Dendritic cell treated with granulocyte-macrophage colony-stimulating factor and Interleukin-4, amounts not matched to agents 40 ng/mL and 50 ng/mL, for 4 days (primary cell): Measurements from ENCODE around the gene PITRM1.
A peak's percentile ranks its signal among the peaks of the same experiment; 100 is the strongest.

Experiments used
- H3K27ac Mint-ChIP-seq: one replicate; pipeline ENCODE4 v1.8.0; 2022; ENCODE audit warnings: mild to moderate bottlenecking, mixed read lengths
- H3K27me3 Mint-ChIP-seq: one replicate; pipeline ENCODE4 v1.8.0; 2022; ENCODE audit warnings: mild to moderate bottlenecking, mixed read lengths
- H3K36me3 Mint-ChIP-seq: one replicate; pipeline ENCODE4 v1.8.0; 2022; ENCODE audit warnings: low read depth, mixed read lengths
- H3K4me1 Mint-ChIP-seq: one replicate; pipeline ENCODE4 v1.8.0; 2022; ENCODE audit warnings: low read depth, mixed read lengths
- H3K4me3 Mint-ChIP-seq: one replicate; pipeline ENCODE4 v1.8.0; 2022; ENCODE audit warnings: mild to moderate bottlenecking, moderate library complexity, mixed read lengths
- H3K9me3 Mint-ChIP-seq: one replicate; pipeline ENCODE4 v1.8.0; 2022; ENCODE audit warnings: mixed read lengths
- intact Hi-C: fragments of 100-400 bp; cut with micrococcal nuclease; formaldehyde crosslinking; loops from one replicate; pipeline ENCODE4 v1.15.0; 2022

Gene PITRM1

GRCh38 chr10:3095373-3096139, 77.0 kb downstream of the PITRM1 start:
- peak overlapping the region; percentile 51 for H3K4me3 Mint-ChIP-seq
- peaks cover 68% of the 10 kb centered on the region for H3K36me3 Mint-ChIP-seq
- intact Hi-C loops: loop anchor here (1.0 kb wide), 1 partner anchor 27 kb away; no protein-coding TSS in a partner anchor
- H3K9me3 Mint-ChIP-seq: no peaks in the 10 kb centered on the region
- no peaks in the 10 kb centered on the region for H3K27me3 Mint-ChIP-seq
- H3K27ac Mint-ChIP-seq: peak overlapping the region; percentile 83
- H3K4me1 Mint-ChIP-seq: peaks cover 69% of the 10 kb centered on the region

- Mint-ChIP-seq H3K27ac (peak overlapping the region; percentile 83), H3K27me3 (no peaks in the 10 kb centered on the region), H3K4me3 (no peak overlapping the region), H3K36me3 (peaks cover 68% of the 10 kb centered on the region), H3K4me1 (peaks cover 66% of the 10 kb centered on the region), H3K9me3 (no peaks in the 10 kb centered on the region)
- intact Hi-C loops: loop anchor here (1.0 kb wide), 1 partner anchor 26 kb away; no protein-coding TSS in a partner anchor
Measured at GRCh38 chr10:3094609-3095036, 78.0 kb downstream of the PITRM1 start.

- H3K27ac Mint-ChIP-seq: peak overlapping the region; percentile 83
- H3K27me3 Mint-ChIP-seq: no peaks in the 10 kb centered on the region
- intact Hi-C loops: no loop called here
- H3K36me3 Mint-ChIP-seq: peaks cover 68% of the 10 kb centered on the region
- H3K4me1 Mint-ChIP-seq: peaks cover 60% of the 10 kb centered on the region
- no peaks in the 10 kb centered on the region for H3K9me3 Mint-ChIP-seq
- no peak overlapping the region for H3K4me3 Mint-ChIP-seq
Measured at GRCh38 chr10:3093996-3094395, 78.6 kb downstream of the PITRM1 start.

- intact Hi-C loops: no loop called here
- no peaks in the 10 kb centered on the region for H3K9me3 Mint-ChIP-seq
- H3K27me3 Mint-ChIP-seq: no peaks in the 10 kb centered on the region
- peak overlapping the region; percentile 20 for H3K27ac Mint-ChIP-seq
- peaks cover 69% of the 10 kb centered on the region for H3K36me3 Mint-ChIP-seq
- H3K4me1 Mint-ChIP-seq: peaks cover 55% of the 10 kb centered on the region
- H3K4me3 Mint-ChIP-seq: no peak overlapping the region
Measured at GRCh38 chr10:3091921-3092320, 80.7 kb downstream of the PITRM1 start.

GRCh38 chr10:3090914-3091787, 81.4 kb downstream of the PITRM1 start:
- H3K4me3 Mint-ChIP-seq: no peak overlapping the region
- H3K27me3 Mint-ChIP-seq: no peaks in the 10 kb centered on the region
- no peaks in the 10 kb centered on the region for H3K9me3 Mint-ChIP-seq
- peaks cover 60% of the 10 kb centered on the region for H3K4me1 Mint-ChIP-seq
- H3K27ac Mint-ChIP-seq: no peak overlapping the region
- peaks cover 76% of the 10 kb centered on the region for H3K36me3 Mint-ChIP-seq
- intact Hi-C loops: no loop called here

- Mint-ChIP-seq H3K9me3 (no peaks in the 10 kb centered on the region), H3K36me3 (peaks cover 84% of the 10 kb centered on the region), H3K4me3 (no peak overlapping the region), H3K4me1 (peaks cover 59% of the 10 kb centered on the region), H3K27me3 (no peaks in the 10 kb centered on the region), H3K27ac (no peak overlapping the region)
- intact Hi-C loops: no loop called here
Measured at GRCh38 chr10:3090388-3090787, 82.2 kb downstream of the PITRM1 start.
